Tibial nerve (tissue), 3 donors: ENCODE data around the gene IFNGR1.

Experiments
- POLR2A ChIP-seq, 2 donors: fragments of 450-650 bp; IDR thresholded peaks; one replicate each; pipeline ENCODE4 v1.6.1; 2017; ENCODE audit warnings: antibody characterized with exemption in 2 of 2, mild to moderate bottlenecking in 2 of 2, moderate library complexity in 2 of 2
- TF ChIP-seq, protein P1 (sequence below), 5 experiments: fragments of 200-600 bp in 3 of 5; fragments of 450-650 bp in 2 of 5; sonication (generic) in 3 of 5; IDR thresholded peaks; one replicate each; pipeline ENCODE4 v1.5.1; 2016 to 2019; ENCODE audit warnings: antibody characterized with exemption in 5 of 5, mild to moderate bottlenecking in 3 of 5, moderate library complexity in 2 of 5

DNA sequence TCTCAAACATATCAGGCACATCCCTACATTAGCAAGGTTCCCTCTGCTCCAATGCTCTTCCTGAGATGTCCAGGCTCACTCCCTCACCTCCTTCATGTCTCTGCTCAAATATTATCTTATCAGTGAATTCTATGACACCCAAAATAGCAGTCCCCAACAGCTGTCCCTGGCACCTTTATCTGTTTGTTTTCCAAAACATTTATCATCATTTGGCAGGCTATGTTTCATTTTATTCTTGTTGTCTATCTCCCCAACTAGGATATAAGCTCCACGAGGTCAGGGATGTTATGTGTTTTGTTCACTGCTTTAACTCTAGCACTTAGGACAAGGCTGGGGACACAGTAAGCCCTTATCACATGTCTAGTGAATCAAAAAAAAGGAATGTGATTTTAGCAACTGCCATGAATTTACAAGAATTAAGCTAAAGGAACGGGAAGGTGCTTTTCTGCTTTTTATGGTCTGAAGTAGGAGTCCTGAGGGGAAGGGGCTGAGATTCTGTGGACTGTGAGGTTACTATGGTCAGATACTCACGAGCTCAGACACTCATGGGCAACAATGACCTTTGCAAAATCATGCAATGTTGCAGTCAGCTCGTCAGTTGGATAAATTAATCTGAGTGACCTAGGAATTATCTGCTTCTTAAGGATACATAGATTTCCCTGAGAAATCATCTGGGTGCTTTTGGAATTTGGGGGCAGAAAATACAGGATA, 43.9 kb downstream of the IFNGR1 start:
- no peak for TF ChIP-seq POLR2A (IDR thresholded peaks at IDR 0.05)
- TF ChIP-seq, protein P1, sequence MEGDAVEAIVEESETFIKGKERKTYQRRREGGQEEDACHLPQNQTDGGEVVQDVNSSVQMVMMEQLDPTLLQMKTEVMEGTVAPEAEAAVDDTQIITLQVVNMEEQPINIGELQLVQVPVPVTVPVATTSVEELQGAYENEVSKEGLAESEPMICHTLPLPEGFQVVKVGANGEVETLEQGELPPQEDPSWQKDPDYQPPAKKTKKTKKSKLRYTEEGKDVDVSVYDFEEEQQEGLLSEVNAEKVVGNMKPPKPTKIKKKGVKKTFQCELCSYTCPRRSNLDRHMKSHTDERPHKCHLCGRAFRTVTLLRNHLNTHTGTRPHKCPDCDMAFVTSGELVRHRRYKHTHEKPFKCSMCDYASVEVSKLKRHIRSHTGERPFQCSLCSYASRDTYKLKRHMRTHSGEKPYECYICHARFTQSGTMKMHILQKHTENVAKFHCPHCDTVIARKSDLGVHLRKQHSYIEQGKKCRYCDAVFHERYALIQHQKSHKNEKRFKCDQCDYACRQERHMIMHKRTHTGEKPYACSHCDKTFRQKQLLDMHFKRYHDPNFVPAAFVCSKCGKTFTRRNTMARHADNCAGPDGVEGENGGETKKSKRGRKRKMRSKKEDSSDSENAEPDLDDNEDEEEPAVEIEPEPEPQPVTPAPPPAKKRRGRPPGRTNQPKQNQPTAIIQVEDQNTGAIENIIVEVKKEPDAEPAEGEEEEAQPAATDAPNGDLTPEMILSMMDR (IDR thresholded peaks at IDR 0.05) = no peak
